Kidney (tissue), 14 donors: ENCODE data around the gene ADAM33. TPM values are rescaled to one million over a fixed set of nuclear protein-coding genes. Genes with fewer than 3 reads are reported as not detected.

Experiments used
- DNase-seq, 5 donors: peaks; one replicate each; pipeline ENCODE4 v3.0.0-alpha.2; 2013 to 2020
- FAIRE-seq: peaks from 2 replicates; lab custom pipeline; 2012; peaks lifted over from hg19 to GRCh38; lab: Jason Lieb, UNC
- H3K27ac ChIP-seq, 2 donors: one replicate each; pipeline ENCODE4 v1.7.0; 2013; ENCODE audit warnings: low read depth in 2 of 2, low read length in 2 of 2, inconsistent platforms in 1 of 2
- H3K27me3 ChIP-seq: one replicate; pipeline ENCODE4 v1.7.1; 2013; ENCODE audit warnings: low read length, inconsistent platforms; ENCODE audit not compliant: control insufficient read depth, insufficient read depth
- H3K36me3 ChIP-seq, 3 donors: one replicate each; pipeline versions ENCODE4 v1.7.0 to v1.7.1; 2013; ENCODE audit warnings: low read length in 3 of 3, control low read depth in 1 of 3, inconsistent platforms in 1 of 3; ENCODE audit not compliant: insufficient read depth in 3 of 3, control insufficient read depth in 2 of 3
- H3K4me1 ChIP-seq, 3 donors: one replicate each; pipeline versions ENCODE4 v1.7.0 to v1.7.1; 2013; ENCODE audit warnings: low read length in 3 of 3, inconsistent platforms in 1 of 3, low read depth in 1 of 3; ENCODE audit not compliant: control insufficient read depth in 2 of 3, insufficient read depth in 2 of 3
- H3K4me3 ChIP-seq, 3 donors: one replicate each; pipeline versions ENCODE4 v1.7.0 to v1.8.1; 2013; ENCODE audit warnings: low read length in 3 of 3, control low read depth in 1 of 3, inconsistent platforms in 1 of 3
- H3K9ac ChIP-seq, 3 donors: one replicate each; pipeline versions ENCODE4 v1.7.0 to v1.7.1; 2013; ENCODE audit warnings: low read length in 3 of 3, control low read depth in 1 of 3, inconsistent platforms in 1 of 3
- H3K9me3 ChIP-seq, 3 donors: one replicate each; pipeline versions ENCODE4 v1.7.0 to v1.7.1; 2013; ENCODE audit warnings: low read length in 3 of 3, control low read depth in 1 of 3, inconsistent platforms in 1 of 3; ENCODE audit not compliant: control insufficient read depth in 2 of 3, insufficient read depth in 1 of 3
- intact Hi-C: fragments of 100-400 bp; cut with DNase I; formaldehyde crosslinking; loops from one replicate; pipeline ENCODE4 v1.11.1; 2022
- polyA plus RNA-seq: library from polyadenylated mRNA; stranded (reverse); fragments of 350-450 nt; fragmentation: Illumina TruSeq; extraction: RNeasy Lipid Tissue Mini Kit (QIAGEN cat#74804); gene quantifications from one replicate; pipeline ENCODE4 v1.2.3, GENCODE V29; 2014; ENCODE audit warnings: low read depth, low replicate concordance; ENCODE audit not compliant: insufficient read depth
- total RNA-seq: library from RNA; stranded (reverse); fragmentation: NEBNext Ultra II Directional; extraction: Animal tissue kit (Norgen Biotek cat#: 25700); gene quantifications from one replicate; pipeline ENCODE4 v1.2.1, GENCODE V29; 2021
- TF ChIP-seq, protein P1 (sequence below): IDR thresholded peaks from 3 replicates; pipeline ENCODE4 v1.5.1; 2012; ENCODE audit warnings: mild to moderate bottlenecking, moderate library complexity, borderline replicate concordance; ENCODE audit not compliant: insufficient read depth; ENCODE audit errors: extremely low read depth
- donor health status: control.
- donor health status: control.
- donor health status: control.
- donor health status: control.
- donor health status: control.
- donor health status: DM: yes; HTN: yes; CAD: no.
- donor health status: Normal renal cell carcinoma (clear cell type).

Gene ADAM33
- total and polyA plus RNA-seq, 2 donors from 2014 or later: 4.1 to 4.3 TPM

DNA sequence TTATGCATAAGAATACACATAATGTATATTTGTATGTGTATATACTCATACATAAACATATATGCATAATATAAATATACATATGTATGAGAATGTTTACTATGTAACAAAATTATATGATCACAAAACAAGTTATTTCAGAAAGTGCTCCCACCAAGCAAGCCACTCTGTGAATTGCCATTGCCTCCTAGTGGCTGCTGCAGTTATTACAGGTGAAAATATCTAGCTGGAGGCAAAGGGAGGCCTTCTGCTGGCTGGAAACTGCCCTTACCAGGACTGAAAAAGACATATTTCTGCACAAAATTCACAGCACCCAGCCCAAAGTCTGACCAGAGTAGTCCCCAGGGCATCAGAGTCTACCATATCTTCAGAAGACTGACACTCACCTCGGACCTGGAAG is 14.4 kb upstream of the ADAM33 start:
- Histone ChIP-seq H3K9ac (no peak overlapping the region), H3K4me3 (no peak overlapping the region), H3K4me1 (no peaks in the 10 kb centered on the region), H3K36me3 (no peaks in the 10 kb centered on the region), H3K9me3 (no peaks in the 10 kb centered on the region), H3K27ac (no peak overlapping the region), H3K27me3 (no peaks in the 10 kb centered on the region)
- TF ChIP-seq, protein P1, sequence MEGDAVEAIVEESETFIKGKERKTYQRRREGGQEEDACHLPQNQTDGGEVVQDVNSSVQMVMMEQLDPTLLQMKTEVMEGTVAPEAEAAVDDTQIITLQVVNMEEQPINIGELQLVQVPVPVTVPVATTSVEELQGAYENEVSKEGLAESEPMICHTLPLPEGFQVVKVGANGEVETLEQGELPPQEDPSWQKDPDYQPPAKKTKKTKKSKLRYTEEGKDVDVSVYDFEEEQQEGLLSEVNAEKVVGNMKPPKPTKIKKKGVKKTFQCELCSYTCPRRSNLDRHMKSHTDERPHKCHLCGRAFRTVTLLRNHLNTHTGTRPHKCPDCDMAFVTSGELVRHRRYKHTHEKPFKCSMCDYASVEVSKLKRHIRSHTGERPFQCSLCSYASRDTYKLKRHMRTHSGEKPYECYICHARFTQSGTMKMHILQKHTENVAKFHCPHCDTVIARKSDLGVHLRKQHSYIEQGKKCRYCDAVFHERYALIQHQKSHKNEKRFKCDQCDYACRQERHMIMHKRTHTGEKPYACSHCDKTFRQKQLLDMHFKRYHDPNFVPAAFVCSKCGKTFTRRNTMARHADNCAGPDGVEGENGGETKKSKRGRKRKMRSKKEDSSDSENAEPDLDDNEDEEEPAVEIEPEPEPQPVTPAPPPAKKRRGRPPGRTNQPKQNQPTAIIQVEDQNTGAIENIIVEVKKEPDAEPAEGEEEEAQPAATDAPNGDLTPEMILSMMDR: no peak
- DNase-seq (peak in 1 of 5 donors; percentile 22), FAIRE-seq (no peak)
- intact Hi-C loops: no loop called here

DNA sequence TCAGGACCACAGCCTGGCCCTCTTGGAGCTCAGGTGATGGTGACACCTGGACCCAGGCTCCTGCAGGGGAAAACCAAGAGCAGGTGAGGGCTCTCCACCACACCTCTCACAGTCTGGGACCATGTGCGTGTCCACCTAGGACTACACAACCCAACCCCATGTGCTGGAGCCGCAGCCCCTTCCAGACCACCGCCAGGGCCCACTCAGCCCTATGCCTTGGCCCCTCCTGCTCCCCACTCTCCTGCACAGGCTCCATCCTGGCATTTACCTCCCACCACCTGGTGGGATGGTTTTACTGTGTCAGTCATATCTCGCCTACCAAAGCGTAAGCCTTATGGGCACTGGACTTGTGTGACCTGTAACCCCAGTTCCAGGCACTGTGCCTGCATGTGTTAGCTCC is 13.1 kb upstream of the ADAM33 start:
- no peak for FAIRE-seq
- TF ChIP-seq, protein P1: no peak

DNA sequence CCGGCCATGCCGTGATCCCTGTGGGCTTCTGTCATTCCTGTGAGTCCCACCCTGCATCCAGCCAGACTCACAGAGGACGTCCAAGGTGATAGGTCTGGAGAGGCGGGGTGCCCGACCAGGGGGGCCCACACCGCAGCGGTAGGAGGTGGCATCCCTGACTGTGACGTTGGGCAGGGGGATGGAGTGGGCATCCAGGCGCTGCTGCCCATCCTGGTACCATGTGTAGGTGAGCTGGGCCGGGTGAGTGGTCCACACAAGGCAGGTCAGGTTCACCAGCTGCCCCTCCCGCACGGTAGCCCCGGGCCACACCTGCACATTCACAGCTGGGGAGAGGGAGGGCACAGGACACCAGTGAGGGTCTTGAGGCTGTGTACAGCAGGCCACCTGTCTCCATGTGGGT is 11.6 kb upstream of the ADAM33 start:
- H3K4me1 ChIP-seq: no peaks in the 10 kb centered on the region
- FAIRE-seq: no peak
- DNase-seq: peak in 1 of 5 donors; percentile 63
- H3K9me3 ChIP-seq: no peaks in the 10 kb centered on the region
- H3K9ac ChIP-seq: no peak overlapping the region
- H3K4me3 ChIP-seq: no peak overlapping the region
- no peaks in the 10 kb centered on the region for H3K36me3 ChIP-seq
- TF ChIP-seq, protein P1: no peak
- H3K27ac ChIP-seq: no peak overlapping the region
- intact Hi-C loops: no loop called here
- no peaks in the 10 kb centered on the region for H3K27me3 ChIP-seq

More for the DNA sequence above, 13.1 kb upstream of the ADAM33 start:
- H3K36me3 ChIP-seq: no peaks in the 10 kb centered on the region
- H3K9ac ChIP-seq: no peak overlapping the region
- no peaks in the 10 kb centered on the region for H3K4me1 ChIP-seq
- no peaks in the 10 kb centered on the region for H3K27me3 ChIP-seq
- no peak for DNase-seq
- H3K4me3 ChIP-seq: no peak overlapping the region
- intact Hi-C loops: no loop called here
- no peak overlapping the region for H3K27ac ChIP-seq
- H3K9me3 ChIP-seq: no peaks in the 10 kb centered on the region

DNA sequence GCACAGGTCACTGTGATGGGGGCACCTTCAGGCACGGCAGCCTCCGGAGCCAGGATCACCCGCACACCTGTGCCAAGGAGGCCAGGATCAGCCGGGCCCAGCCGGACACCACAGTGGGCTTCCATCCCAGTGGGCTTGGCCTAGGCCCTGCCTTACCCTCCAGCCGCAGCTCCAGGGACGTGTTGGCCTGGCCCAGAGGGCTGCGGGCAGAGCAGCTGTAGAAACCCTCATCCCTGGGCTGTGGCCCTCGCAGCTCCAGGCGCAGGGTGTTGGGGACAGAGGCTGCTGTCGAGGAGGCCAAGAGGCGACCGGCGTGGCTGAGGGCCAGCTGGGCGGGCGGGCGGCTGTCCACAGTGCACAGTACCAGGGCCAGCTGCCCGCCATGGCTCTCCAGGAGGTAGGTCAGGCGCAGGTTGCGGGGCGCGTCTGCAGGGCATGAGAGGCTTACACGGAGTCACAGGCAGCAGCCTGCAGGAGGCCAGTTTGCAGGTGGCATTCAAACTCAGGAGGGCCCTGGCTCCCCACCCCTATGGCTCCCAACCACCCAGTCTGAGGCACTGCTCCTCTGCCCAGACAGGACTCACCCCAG is 11.0 kb upstream of the ADAM33 start:
- DNase-seq (no peak), FAIRE-seq (no peak)
- intact Hi-C loops: no loop called here

More for the DNA sequence above, 11.0 kb upstream of the ADAM33 start:
- Histone ChIP-seq H3K27me3 (no peaks in the 10 kb centered on the region), H3K4me3 (no peak overlapping the region), H3K27ac (no peak overlapping the region), H3K36me3 (no peaks in the 10 kb centered on the region), H3K9ac (no peak overlapping the region), H3K4me1 (no peaks in the 10 kb centered on the region), H3K9me3 (no peaks in the 10 kb centered on the region)
- TF ChIP-seq, protein P1: no peak
